ENCODE data around the gene C18orf63. TPM values are rescaled to one million over a fixed set of nuclear protein-coding genes. Genes with fewer than 3 reads are reported as not detected.

The C18orf63 gene
- total and polyA plus RNA-seq, 2 of the 4 experiments (the other 2 are of a cell fraction): not detected

- POLR2A ChIA-PET (ENCODE audit: unreplicated experiment): no interaction called here
- Histone ChIP-seq H3K9me3 (ENCODE audit: control insufficient read depth, insufficient read depth, low read length) (no peaks in the 10 kb centered on the region), H3K4ac (ENCODE audit: low read depth, low read length) (no peak overlapping the region), H3K4me2 (ENCODE audit: low read depth, low read length) (no peak overlapping the region), H4K8ac (ENCODE audit: low read depth in 2 of 2, low read length in 2 of 2) (no peak overlapping the region), H3K56ac (ENCODE audit: extremely low read depth, insufficient read depth, low read length) (no peak overlapping the region), H2AFZ (replicated peaks; ENCODE audit: low read length, poor library complexity) (no peak overlapping the region), H3K27me3 (ENCODE audit: control insufficient read depth, insufficient read depth, low read length) (peaks cover 27% of the 10 kb centered on the region), H4K91ac (ENCODE audit: insufficient read depth, low read depth, low read length) (no peak overlapping the region), H3K4me3 (ENCODE audit: insufficient read depth, low read depth, low read length) (no peak overlapping the region), H2BK15ac (ENCODE audit: low read depth, low read length) (no peak overlapping the region), H2AK5ac (ENCODE audit: low read depth, low read length) (no peak overlapping the region), H3K27ac (ENCODE audit: insufficient read depth, low read length) (no peak overlapping the region), H2BK5ac (ENCODE audit: low read depth, low read length, poor library complexity, severe bottlenecking) (no peak overlapping the region), H3K9ac (ENCODE audit: low read depth, low read length) (no peak overlapping the region), H2BK20ac (ENCODE audit: low read depth, low read length) (no peak overlapping the region), H4K5ac (ENCODE audit: low read depth, low read length) (no peak overlapping the region), H3K18ac (ENCODE audit: low read depth, low read length) (no peak overlapping the region), H3K14ac (replicated peaks; ENCODE audit: low read depth, low read length) (no peak overlapping the region), H3K79me1 (ENCODE audit: low read depth in 1 of 2, low read length in 2 of 2) (no peaks in the 10 kb centered on the region), H3K23ac (ENCODE audit: low read depth, low read length) (no peak overlapping the region), H2AK9ac (replicated peaks; ENCODE audit: low read depth, low read length, poor library complexity) (peak overlapping the region; percentile 63), H3K36me3 (ENCODE audit: control insufficient read depth, insufficient read depth, low read length) (no peaks in the 10 kb centered on the region), H3K9me1 (ENCODE audit: insufficient read depth, low read length) (no peaks in the 10 kb centered on the region), H4K20me1 (ENCODE audit: insufficient read depth, low read length) (no peaks in the 10 kb centered on the region), H3K4me1 (ENCODE audit: control insufficient read depth, insufficient read depth, low read length) (no peaks in the 10 kb centered on the region), H2BK120ac (ENCODE audit: low read depth, low read length) (no peak overlapping the region)
- intact Hi-C loops (cut with micrococcal nuclease) (no loop called here), dilution Hi-C loops (cut with HindIII; ENCODE audit: low sequenced_read_pairs, unreplicated experiment) (no loop called here), in situ Hi-C loops (cut with MboI; ENCODE audit: low sequenced_read_pairs) (no loop called here)
- TF ChIP-seq BHLHE40 (IDR thresholded peaks at IDR 0.05; ENCODE audit: low read depth, low read length) (no peak), CHD1 (IDR thresholded peaks at IDR 0.05; ENCODE audit: low read depth, low read length) (no peak)
- ATAC-seq (ENCODE audit: low read depth): no peak
- WGBS, 2 experiments (ENCODE audit: extremely low coverage in 2 of 2, insufficient read length in 1 of 2): no CpG with 5 or more reads among the region's 7 CpGs
- no TSS peak for BruUV-seq (replicated peaks)
- CTCF ChIA-PET: no interaction called here
- no peak for DNase-seq
These were observed 79.4 kb downstream of the C18orf63 start for GRCh38 chr18:74395006-74395405.

All from IMR-90 (cell line).